ES-I3 (cell line): Measurements from ENCODE around the gene RIMS3.

Experiments
- H3K36me3 ChIP-seq: 2 replicates; pipeline ENCODE4 v1.6.1; 2013; ENCODE audit warnings: mild to moderate bottlenecking, low read length, control low read depth, moderate library complexity; ENCODE audit not compliant: insufficient read depth
- H3K4me1 ChIP-seq: 2 replicates; pipeline ENCODE4 v1.6.1; 2013; ENCODE audit warnings: mild to moderate bottlenecking, control low read depth, low read length; ENCODE audit not compliant: insufficient read depth
- H3K9ac ChIP-seq: 2 replicates; pipeline ENCODE4 v1.6.1; 2013; ENCODE audit warnings: low read depth, mild to moderate bottlenecking, low read length, moderate library complexity
- H3K9me3 ChIP-seq: 2 replicates; pipeline ENCODE4 v1.6.1; 2013; ENCODE audit warnings: mild to moderate bottlenecking, low read length, moderate library complexity; ENCODE audit not compliant: control insufficient read depth, insufficient read depth

Gene RIMS3

DNA sequence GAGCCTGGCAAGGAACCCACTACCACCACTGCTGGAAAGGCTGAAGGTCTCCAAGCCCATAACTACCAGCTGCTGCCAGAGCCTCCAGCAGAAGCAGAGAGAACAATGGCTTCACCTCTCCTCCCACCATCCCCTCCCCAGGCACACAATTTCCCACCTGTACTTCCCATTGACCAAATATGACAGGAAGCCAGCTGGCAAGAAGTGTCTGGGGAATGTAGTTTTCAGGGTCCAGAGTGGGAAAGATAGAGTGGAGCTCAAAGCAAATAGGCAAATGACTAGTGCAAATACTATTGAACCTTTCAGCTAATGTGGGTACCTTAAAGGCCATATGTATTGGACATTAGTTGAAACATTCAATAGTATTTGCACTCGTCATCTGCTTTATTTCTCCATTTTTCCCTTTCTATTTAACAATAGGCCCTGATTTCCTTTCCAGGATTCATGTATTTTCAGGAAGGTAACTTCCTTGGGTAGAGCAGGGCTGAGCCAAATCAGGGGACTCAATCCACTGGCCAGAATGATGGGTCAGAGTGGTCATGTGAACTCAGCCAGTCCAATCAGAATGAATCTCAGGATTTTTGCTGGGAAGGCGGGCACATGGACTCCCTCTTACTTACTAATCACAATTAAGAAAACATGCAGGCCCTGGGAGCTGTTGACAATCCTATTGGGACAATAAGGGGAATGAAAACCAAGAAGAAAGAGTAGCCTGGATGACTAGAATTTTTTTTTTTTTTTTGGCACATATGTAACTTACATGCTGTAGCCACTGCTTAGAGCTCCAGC lies 13.9 kb upstream of the RIMS3 start:
- no peaks in the 10 kb centered on the region for H3K9me3 ChIP-seq
- H3K9ac ChIP-seq: no peak overlapping the region
- H3K36me3 ChIP-seq: no peaks in the 10 kb centered on the region
- no peaks in the 10 kb centered on the region for H3K4me1 ChIP-seq

DNA sequence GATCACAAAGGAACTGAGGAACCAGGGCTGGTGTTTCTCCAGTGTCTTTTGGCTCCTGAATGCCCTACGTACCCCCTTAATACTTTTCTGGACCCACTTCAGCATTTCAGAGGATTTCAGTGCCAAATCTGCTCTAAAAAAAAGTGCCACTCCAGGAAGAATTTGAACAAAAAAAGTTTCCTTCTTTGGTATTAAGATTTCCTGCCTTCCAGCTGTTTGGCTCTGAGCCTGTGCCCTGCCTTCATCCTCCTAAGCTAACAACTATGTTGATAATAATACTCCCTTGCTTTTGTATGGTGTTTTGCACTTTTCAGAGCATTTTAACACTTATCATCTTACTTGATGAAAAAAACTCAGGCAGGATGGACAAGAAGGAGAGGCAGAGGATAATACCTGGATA lies 11.0 kb upstream of the RIMS3 start:
- Histone ChIP-seq H3K9me3 (no peaks in the 10 kb centered on the region), H3K36me3 (no peaks in the 10 kb centered on the region), H3K9ac (no peak overlapping the region), H3K4me1 (no peaks in the 10 kb centered on the region)

DNA sequence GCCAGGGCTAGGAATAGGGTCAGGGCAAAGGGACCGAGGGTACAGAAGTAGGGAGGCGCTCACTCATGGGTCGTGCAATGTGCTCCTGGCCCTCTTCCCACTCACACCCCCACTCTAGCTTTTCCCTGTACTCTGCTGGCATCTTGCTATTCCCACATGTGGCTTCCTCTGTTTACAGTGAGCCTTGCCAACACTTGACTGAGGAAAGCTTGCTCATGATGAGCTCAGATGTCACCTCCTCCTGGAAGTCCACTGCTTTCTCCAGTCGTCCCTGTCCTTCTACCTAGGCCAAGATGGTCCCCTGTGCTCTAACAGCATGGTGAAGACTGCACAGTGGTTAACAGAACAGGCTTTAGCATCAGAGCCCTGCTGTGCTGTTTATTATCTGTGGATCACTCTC lies 8.0 kb upstream of the RIMS3 start:
- Histone ChIP-seq H3K9me3 (no peaks in the 10 kb centered on the region), H3K4me1 (no peaks in the 10 kb centered on the region), H3K36me3 (no peaks in the 10 kb centered on the region), H3K9ac (no peak overlapping the region)

DNA sequence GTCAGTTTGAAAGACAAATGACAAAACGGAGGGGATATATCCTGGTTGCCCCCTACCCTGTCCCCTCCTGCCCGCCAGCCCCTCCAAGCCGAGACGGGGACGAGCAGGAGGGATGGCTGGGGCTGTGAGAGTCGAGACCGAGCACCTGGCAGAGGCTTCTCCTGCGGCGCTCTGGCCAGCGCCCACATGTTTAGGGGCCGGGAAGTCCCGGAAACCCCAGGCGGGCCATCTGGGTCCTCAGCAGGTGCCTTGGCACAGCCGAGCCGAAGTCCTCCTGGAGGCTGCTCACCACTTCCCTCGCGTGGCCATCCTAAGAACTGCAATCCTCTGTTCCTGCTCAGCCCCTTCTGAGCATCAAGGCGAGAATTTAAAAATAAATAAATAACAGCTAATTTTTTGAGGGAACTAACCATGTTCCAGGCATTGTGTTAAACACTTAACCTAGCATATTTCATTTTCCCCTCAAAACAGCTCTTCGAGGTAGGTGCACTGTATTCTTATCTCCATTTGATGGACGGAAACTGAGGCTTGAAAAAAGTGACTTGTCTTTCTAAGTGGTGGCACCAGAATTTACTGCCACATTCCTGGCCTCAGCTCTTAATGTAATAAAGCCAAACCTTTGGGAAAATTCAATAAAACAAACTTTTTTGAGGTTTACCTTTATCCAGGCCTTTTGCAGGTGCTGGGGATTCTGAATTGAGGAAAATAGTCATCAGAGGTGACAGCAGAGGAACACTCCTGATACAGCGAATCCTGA lies 3.5 kb upstream of the RIMS3 start:
- H3K9me3 ChIP-seq: no peaks in the 10 kb centered on the region

DNA sequence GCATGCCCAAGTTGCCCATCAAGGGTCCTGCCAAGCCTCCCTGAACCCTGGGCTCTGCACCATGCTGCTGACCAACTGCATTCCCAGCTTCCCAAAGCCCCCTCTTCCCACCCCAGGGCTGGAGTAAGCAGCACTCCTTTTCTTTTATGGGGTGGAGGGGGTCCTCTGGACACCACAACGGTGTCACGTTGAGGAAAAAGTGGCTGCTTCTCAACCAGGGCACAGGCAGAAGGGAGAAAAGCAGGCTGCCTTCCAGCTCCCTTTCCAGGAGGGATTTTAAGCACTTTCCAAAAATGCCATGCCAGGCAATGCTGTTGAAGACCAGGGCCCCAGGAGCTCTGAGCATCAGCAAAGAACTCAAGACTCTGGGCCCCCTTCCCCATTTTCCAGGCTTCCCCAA lies 691 bp downstream of the RIMS3 start:
- H3K36me3 ChIP-seq: no peaks in the 10 kb centered on the region
- peak overlapping the region; percentile 2; the same call in 1 of the 2 replicates for H3K9ac ChIP-seq
- H3K4me1 ChIP-seq: peaks cover 21% of the 10 kb centered on the region
- H3K9me3 ChIP-seq: no peaks in the 10 kb centered on the region

More for the DNA sequence above, 3.5 kb upstream of the RIMS3 start:
- Histone ChIP-seq H3K9ac (no peak overlapping the region; the same call in 1 of the 2 replicates), H3K4me1 (0 out of 2 replicates have a peak, but pooled peaks cover under 1% of the 10 kb centered on the region), H3K36me3 (no peaks in the 10 kb centered on the region)

DNA sequence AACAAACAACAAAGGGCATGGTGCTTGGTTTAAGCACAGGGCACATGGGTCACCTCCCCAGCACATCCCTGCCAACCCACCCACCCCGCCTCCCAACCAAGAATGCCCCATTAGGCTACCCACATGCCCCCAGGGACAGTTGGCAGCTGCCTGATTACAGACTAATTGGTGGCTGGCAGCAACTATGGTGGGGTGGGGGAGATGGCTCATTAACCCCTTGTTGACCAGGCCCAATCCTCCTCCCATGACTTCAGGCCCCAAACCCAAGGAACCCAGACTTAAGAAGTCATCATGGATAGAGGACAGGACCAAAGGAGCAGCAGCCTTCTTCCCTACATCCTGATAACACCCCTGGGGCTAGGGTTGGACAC lies 1.3 kb downstream of the RIMS3 start:
- Histone ChIP-seq H3K9me3 (no peaks in the 10 kb centered on the region), H3K4me1 (peaks cover 21% of the 10 kb centered on the region), H3K9ac (no peak overlapping the region), H3K36me3 (no peaks in the 10 kb centered on the region)

DNA sequence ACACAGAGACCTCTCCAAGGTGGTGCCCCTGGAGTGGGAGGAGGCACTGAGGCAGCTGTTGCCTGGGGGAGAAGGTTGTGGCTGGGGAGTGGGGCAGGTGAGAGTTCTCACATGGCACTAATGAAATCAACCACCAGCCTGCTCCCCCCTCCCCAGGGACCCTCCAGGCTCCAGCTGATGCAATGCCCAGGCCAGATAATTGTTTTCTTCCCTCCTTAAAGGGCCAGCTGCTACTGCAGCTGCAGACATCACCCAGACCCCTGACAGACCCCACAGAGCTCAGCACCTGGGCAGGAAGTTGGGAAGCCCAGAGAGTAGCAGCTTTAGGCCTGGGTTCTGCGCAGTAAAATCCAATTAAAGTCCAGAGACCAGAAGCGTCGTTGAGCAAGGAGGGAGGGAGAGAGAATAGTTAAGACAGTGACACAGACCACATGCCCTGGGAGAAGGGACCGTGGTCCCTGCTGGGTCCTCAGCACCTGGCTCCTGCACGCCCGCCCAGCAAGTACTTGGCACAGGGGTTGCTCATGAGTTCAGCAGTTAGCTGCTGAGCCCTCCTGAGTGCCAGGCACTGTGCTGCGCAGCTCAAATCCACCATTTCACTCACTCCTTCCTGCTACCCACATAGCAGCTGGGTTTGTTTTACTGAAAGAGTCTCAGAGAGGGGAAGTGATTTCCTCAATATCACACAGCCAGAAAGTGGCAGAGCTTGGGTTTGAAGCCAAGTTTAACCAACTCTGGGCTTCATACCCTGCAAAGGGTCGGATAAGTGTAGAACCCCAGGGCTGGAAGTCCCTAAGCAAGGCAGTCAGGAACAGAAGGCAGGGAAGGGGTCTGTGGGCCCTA lies 1.9 kb downstream of the RIMS3 start:
- H3K9ac ChIP-seq: peak overlapping the region; percentile 8; the same call in 1 of the 2 replicates

DNA sequence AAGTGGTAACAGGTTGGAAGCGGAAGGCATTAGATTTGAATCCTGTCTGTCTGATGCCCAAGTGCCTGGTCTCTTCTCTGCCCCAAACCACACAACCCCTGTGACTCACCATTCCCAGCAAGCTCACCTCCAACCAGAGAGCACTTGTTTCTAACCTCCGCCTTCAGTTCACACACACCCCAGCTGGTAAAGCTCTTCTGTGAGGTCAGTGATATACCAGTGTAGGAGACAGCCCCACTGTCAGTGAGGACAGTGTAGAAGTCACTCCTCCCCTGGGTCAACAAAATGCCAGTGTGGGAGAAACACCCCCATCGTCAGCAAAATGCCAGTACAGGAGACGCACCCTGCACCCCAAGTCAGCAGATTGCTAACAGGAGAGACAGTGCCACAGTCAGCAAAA lies 2.6 kb downstream of the RIMS3 start:
- peak overlapping the region; percentile 8; the same call in 1 of the 2 replicates for H3K9ac ChIP-seq
- H3K4me1 ChIP-seq: peaks cover 21% of the 10 kb centered on the region
- no peaks in the 10 kb centered on the region for H3K36me3 ChIP-seq
- H3K9me3 ChIP-seq: no peaks in the 10 kb centered on the region

More for the DNA sequence above, 1.9 kb downstream of the RIMS3 start:
- H3K36me3 ChIP-seq: no peaks in the 10 kb centered on the region
- peaks cover 21% of the 10 kb centered on the region for H3K4me1 ChIP-seq
- no peaks in the 10 kb centered on the region for H3K9me3 ChIP-seq

DNA sequence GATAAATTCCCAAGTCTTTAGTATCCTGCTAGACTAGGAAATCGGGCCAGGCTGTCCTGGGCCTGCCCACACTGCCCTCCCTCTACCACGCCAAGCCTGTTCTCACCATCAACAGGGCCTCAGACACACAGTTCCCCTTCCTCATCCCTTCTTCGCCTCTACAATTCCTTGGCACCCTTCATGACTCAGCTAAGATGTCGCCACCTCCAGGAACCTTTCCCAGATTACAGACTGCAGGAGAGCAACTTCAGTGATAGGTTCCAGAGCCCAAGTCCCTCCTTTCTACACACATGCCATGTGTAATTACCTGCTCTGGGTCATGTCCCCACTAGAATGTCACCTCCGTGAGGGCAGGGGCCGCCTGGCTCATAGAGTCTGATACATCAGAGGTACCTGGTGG lies 3.3 kb downstream of the RIMS3 start:
- no peaks in the 10 kb centered on the region for H3K36me3 ChIP-seq
- no peak overlapping the region for H3K9ac ChIP-seq
- H3K4me1 ChIP-seq: peaks cover 21% of the 10 kb centered on the region
- no peaks in the 10 kb centered on the region for H3K9me3 ChIP-seq

DNA sequence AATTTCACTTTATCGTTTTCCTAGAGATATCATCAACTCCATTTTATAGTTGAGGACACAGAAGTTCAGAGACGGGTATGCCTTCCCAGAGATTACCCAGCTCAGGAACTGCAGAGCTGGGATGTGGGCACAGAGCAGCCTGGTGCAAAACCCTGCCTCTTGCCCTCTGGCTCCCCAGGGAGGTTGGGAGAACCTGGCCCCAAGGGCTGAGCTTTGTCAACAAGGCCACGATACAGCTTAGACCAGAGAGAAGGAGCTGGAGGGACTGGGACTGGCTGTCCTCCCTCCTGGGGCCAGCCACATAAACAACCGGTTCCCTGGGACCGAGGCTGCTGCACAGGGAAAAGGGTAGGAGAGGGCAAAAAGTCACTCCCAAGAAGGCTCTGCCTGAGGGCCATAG lies 3.8 kb downstream of the RIMS3 start:
- no peak overlapping the region for H3K9ac ChIP-seq
- no peaks in the 10 kb centered on the region for H3K9me3 ChIP-seq
- peaks cover 21% of the 10 kb centered on the region for H3K4me1 ChIP-seq
- H3K36me3 ChIP-seq: no peaks in the 10 kb centered on the region

DNA sequence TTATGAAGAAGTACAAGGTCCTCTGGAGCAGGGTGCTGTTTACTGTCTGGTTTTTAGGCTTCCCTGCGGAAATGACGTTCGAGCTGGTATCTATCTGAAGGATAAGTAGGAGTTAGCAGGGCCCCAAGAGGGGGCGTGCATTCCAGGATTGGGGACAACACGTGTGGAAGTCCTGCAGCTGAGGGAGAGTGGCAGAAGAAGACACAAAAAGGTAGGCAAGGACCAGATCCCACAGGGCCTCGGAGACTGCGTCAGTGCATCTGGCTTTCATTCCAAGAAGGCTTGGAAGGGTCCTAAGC lies 5.9 kb downstream of the RIMS3 start:
- H3K36me3 ChIP-seq: no peaks in the 10 kb centered on the region
- no peaks in the 10 kb centered on the region for H3K9me3 ChIP-seq
- peaks cover 23% of the 10 kb centered on the region for H3K4me1 ChIP-seq
- H3K9ac ChIP-seq: no peak overlapping the region

DNA sequence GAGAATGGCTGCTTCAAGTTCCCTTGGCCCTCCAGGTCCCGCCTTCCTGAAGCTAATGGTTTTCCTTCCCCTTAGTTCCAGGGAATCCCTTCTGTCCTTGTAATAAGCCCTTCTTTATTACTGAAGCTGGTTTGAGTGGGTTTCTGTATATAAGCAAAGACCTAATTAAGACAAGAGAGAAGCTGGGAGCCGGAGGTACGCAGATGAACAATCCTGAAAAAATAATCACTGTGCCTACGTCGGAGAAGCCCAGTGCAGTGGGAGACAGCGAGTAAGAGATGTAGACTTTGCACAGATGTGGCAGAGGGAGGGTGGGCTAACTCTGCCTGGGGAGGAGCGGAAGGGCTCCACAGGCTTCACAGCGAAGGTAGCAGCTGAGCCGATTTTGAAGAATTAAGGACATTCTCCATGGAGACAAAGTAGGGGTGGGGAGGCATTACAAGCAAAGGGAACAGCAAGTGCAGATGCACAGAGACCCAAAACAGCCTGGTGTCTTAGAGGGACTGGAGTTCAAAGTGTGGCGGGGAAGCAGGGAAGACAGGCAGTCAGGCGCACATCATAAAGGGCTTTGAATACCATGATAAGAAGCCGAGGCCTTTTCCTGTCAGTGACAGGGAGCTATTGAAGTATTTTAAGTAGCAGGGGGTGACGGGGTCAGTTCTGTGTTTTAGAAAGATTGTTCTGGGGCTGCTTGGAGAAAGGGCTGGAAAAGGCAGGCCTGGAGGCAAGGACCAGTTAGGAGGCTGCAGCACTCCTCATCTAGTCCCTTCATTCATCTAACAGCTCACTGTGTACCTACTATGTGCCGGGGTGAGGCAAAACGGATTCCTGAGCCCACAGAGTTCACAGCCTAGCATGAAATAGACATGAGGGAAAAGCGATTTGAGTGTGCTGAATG lies 6.5 kb downstream of the RIMS3 start:
- no peaks in the 10 kb centered on the region for H3K9me3 ChIP-seq

DNA sequence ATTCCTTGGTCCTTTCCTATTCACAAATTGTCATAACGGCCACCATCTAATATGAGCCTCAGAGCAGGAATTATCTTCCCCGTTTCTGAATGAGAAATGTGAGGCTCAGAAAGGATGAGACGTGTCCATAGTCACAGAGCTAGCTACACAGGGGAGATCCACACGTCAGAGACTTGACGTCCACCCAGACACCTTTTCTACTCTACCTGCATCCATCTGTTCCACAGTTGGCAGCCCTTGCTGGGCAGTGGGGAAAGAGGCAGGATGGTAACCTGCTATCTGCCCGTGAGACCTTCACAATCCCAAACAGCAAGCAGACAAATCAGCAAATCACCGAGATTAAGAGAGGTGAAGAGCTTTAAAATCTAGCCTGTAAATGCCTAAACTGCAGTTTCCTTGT lies 8.4 kb downstream of the RIMS3 start:
- no peak overlapping the region for H3K9ac ChIP-seq
- H3K9me3 ChIP-seq: no peaks in the 10 kb centered on the region
- no peaks in the 10 kb centered on the region for H3K36me3 ChIP-seq
- H3K4me1 ChIP-seq: peaks cover 10% of the 10 kb centered on the region

More for the DNA sequence above, 6.5 kb downstream of the RIMS3 start:
- no peaks in the 10 kb centered on the region for H3K36me3 ChIP-seq
- H3K4me1 ChIP-seq: peaks cover 25% of the 10 kb centered on the region
- no peak overlapping the region for H3K9ac ChIP-seq
